HepG2 (cell line): ENCODE data around the gene CCDC57. TPM values are rescaled to one million over a fixed set of nuclear protein-coding genes. Genes with fewer than 3 reads are reported as not detected.

Experiments used
- CBFB ChIP-seq: sonication (generic); formaldehyde crosslinking; IDR thresholded peaks from 2 replicates; pipeline ENCODE4 v1.4.0; 2020; ENCODE audit warnings: missing genetic modification reagents
- DBP ChIP-seq: sonication (generic); formaldehyde crosslinking; IDR thresholded peaks from 2 replicates; pipeline ENCODE4 v1.4.0; 2020; ENCODE audit warnings: missing genetic modification reagents; ENCODE audit errors: not compliant biosample characterization
- GFI1 ChIP-seq: sonication (generic); formaldehyde crosslinking; IDR thresholded peaks from 2 replicates; pipeline ENCODE4 v1.5.0; 2020; ENCODE audit warnings: missing genetic modification reagents, mild to moderate bottlenecking, borderline replicate concordance
- HINFP ChIP-seq: sonication (generic); formaldehyde crosslinking; IDR thresholded peaks from 2 replicates; pipeline ENCODE4 v1.4.0; 2020; ENCODE audit warnings: low read depth, mild to moderate bottlenecking, missing genetic modification reagents
- MBD4 ChIP-seq: IDR thresholded peaks from 2 replicates; pipeline ENCODE4 v1.6.1; 2012; ENCODE audit warnings: low read length, inconsistent platforms, borderline replicate concordance
- NCOA1 ChIP-seq: sonication (generic); formaldehyde crosslinking; IDR thresholded peaks from 2 replicates; pipeline ENCODE4 v1.9.0; 2021; ENCODE audit warnings: missing genetic modification reagents
- RARA ChIP-seq: IDR thresholded peaks from 2 replicates; pipeline ENCODE4 v1.6.1; 2016; ENCODE audit warnings: missing genetic modification reagents, missing compliant biosample characterization
- SAP130 ChIP-seq: IDR thresholded peaks from 2 replicates; pipeline ENCODE4 v1.6.1; 2016; ENCODE audit warnings: low read depth
- SRY ChIP-seq: sonication (generic); formaldehyde crosslinking; IDR thresholded peaks from 2 replicates; pipeline ENCODE4 v1.8.0; 2022; ENCODE audit warnings: mild to moderate bottlenecking, missing genetic modification reagents
- THAP9 ChIP-seq: sonication (generic); formaldehyde crosslinking; IDR thresholded peaks from 2 replicates; pipeline ENCODE4; 2020; ENCODE audit warnings: missing genetic modification reagents, mild to moderate bottlenecking, borderline replicate concordance
- ZNF124 ChIP-seq: sonication (generic); formaldehyde crosslinking; IDR thresholded peaks from 2 replicates; pipeline ENCODE4 v1.4.0; 2020; ENCODE audit warnings: missing genetic modification reagents
- ZNF205 ChIP-seq: IDR thresholded peaks from 2 replicates; pipeline ENCODE4 v1.6.1; 2018; ENCODE audit warnings: missing biosample characterization, missing genetic modification reagents
- ZNF530 ChIP-seq: sonication (generic); formaldehyde crosslinking; IDR thresholded peaks from 2 replicates; pipeline ENCODE4 v1.5.0; 2020; ENCODE audit warnings: low read depth, mild to moderate bottlenecking, missing genetic modification reagents
- ZNF619 ChIP-seq: sonication (generic); formaldehyde crosslinking; IDR thresholded peaks from 2 replicates; pipeline ENCODE4 v1.4.0; 2020; ENCODE audit warnings: mild to moderate bottlenecking, missing genetic modification reagents
- ZNF776 ChIP-seq: sonication (generic); formaldehyde crosslinking; IDR thresholded peaks from 2 replicates; pipeline ENCODE4 v1.4.0; 2020; ENCODE audit warnings: mild to moderate bottlenecking, missing genetic modification reagents
- polyA plus RNA-seq, 8 experiments: library from polyadenylated mRNA; depleted of rRNA in 3 of 8; stranded (reverse) in 7 of 8; unstranded in 1 of 8; fragments of >200 nt; fragmentation: Illumina TruSeq in 4 of 8; extraction: Trizol in 4 of 8; gene quantifications; 2 replicates each; pipeline versions ENCODE4 v1.2.1 to v1.2.3, GENCODE V29; 2011 to 2016; ENCODE audit warnings: low read depth in 4 of 8, missing spikeins in 1 of 8, mixed read lengths in 1 of 8; ENCODE audit not compliant: insufficient read depth in 1 of 8
- total RNA-seq, 5 experiments: library from RNA; depleted of rRNA; stranded (reverse); fragments of >200 nt; fragmentation: Illumina TruSeq; extraction: Trizol; gene quantifications; 2 replicates each; pipeline ENCODE4 v1.2.3, GENCODE V29; 2016; ENCODE audit warnings: low read depth in 1 of 5
- TF ChIP-seq, protein P1 (sequence below): sonication (generic); formaldehyde crosslinking; IDR thresholded peaks from 2 replicates; pipeline ENCODE4 v1.5.0; 2020; ENCODE audit warnings: mild to moderate bottlenecking, missing genetic modification reagents, borderline replicate concordance
- TF ChIP-seq, protein P2 (sequence below): sonication (generic); formaldehyde crosslinking; IDR thresholded peaks from 2 replicates; pipeline ENCODE4 v1.5.0; 2020; ENCODE audit warnings: mild to moderate bottlenecking, missing genetic modification reagents

The CCDC57 gene
- total and polyA plus RNA-seq, 2 of the 13 experiments (the other 11 are each of a cell fraction or from before 2014, with no cell fraction given) = 59.3 to 59.9 TPM

DNA sequence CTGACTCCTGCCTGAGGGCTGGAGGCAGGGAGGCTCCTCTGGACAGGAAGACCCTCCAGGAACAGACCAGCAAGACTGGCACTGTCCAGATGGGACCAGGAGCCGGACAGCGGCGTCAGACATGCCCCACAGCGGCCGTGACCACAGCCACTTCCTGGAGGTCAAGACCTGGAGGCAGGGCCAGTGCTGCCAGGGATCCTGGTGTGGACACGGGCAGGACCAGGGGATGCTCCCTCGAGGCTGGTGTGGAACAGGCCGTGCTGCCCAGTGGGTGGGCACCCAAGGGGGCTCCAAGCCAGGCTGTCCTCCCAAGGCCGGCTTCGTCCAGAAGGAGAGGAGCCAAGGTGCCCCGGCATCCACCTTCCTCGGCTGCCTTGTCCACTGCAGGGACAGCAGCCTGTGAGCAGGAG lies 4.5 kb upstream of the CCDC57 start (continued):
- TF ChIP-seq RARA (CRISPR knock-in tag) (0 out of 2 replicates have a peak, but pooled peaks have one; percentile 21), CBFB (no peak), SAP130 (CRISPR knock-in tag) (no peak; the same call in 1 of the 2 replicates), MBD4 (no peak), ZNF776 (CRISPR knock-in tag) (no peak), ZNF530 (CRISPR knock-in tag) (no peak), THAP9 (CRISPR knock-in tag) (no peak), HINFP (CRISPR knock-in tag) (no peak), ZNF205 (CRISPR knock-in tag) (no peak), ZNF619 (CRISPR knock-in tag) (0 out of 2 replicates have a peak, but pooled peaks have one; percentile 10), SRY (no peak), GFI1 (CRISPR knock-in tag) (no peak), ZNF124 (CRISPR knock-in tag) (no peak), NCOA1 (CRISPR knock-in tag) (no peak), DBP (CRISPR knock-in tag) (peak; percentile 54)
- TF ChIP-seq, protein P1, sequence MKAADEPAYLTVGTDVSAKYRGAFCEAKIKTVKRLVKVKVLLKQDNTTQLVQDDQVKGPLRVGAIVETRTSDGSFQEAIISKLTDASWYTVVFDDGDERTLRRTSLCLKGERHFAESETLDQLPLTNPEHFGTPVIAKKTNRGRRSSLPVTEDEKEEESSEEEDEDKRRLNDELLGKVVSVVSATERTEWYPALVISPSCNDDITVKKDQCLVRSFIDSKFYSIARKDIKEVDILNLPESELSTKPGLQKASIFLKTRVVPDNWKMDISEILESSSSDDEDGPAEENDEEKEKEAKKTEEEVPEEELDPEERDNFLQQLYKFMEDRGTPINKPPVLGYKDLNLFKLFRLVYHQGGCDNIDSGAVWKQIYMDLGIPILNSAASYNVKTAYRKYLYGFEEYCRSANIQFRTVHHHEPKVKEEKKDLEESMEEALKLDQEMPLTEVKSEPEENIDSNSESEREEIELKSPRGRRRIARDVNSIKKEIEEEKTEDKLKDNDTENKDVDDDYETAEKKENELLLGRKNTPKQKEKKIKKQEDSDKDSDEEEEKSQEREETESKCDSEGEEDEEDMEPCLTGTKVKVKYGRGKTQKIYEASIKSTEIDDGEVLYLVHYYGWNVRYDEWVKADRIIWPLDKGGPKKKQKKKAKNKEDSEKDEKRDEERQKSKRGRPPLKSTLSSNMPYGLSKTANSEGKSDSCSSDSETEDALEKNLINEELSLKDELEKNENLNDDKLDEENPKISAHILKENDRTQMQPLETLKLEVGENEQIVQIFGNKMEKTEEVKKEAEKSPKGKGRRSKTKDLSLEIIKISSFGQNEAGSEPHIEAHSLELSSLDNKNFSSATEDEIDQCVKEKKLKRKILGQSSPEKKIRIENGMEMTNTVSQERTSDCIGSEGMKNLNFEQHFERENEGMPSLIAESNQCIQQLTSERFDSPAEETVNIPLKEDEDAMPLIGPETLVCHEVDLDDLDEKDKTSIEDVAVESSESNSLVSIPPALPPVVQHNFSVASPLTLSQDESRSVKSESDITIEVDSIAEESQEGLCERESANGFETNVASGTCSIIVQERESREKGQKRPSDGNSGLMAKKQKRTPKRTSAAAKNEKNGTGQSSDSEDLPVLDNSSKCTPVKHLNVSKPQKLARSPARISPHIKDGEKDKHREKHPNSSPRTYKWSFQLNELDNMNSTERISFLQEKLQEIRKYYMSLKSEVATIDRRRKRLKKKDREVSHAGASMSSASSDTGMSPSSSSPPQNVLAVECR = no peak
- TF ChIP-seq, protein P2, sequence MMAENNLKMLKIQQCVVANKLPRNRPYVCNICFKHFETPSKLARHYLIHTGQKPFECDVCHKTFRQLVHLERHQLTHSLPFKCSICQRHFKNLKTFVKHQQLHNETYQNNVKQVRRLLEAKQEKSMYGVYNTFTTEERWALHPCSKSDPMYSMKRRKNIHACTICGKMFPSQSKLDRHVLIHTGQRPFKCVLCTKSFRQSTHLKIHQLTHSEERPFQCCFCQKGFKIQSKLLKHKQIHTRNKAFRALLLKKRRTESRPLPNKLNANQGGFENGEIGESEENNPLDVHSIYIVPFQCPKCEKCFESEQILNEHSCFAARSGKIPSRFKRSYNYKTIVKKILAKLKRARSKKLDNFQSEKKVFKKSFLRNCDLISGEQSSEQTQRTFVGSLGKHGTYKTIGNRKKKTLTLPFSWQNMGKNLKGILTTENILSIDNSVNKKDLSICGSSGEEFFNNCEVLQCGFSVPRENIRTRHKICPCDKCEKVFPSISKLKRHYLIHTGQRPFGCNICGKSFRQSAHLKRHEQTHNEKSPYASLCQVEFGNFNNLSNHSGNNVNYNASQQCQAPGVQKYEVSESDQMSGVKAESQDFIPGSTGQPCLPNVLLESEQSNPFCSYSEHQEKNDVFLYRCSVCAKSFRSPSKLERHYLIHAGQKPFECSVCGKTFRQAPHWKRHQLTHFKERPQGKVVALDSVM (CRISPR knock-in tag) = peak; percentile 83
